ENCODE measurements around the gene METTL23.

DNA sequence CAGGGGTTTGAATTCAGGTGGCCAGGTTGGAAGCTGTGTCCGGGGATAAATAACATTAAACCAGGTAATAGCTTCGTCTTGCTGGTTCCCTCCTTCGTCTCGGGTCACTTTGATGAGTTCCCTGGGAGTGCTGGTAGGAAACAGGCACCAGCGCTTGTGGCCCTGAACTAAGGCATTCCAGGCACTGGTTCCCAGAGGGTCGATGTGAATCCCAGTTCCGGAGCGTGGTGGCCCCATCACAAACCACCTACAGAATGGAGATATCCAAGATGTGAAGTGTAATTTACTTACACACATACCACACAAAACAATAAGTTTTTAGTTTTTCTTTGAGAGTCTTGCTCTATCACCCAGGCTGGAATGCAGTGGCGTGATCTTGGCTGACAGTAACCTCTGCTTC lies 2.8 kb upstream of the METTL23 start:
- TF ChIP-seq CTCF (conservative IDR thresholded peaks at IDR 0.05; ENCODE audit: low read depth in 2 of 2) = no peak
- no peak for TF ChIP-seq NANOG (IDR thresholded peaks at IDR 0.05; ENCODE audit: borderline replicate concordance)
- no peak for TF ChIP-seq JUNB (IDR thresholded peaks at IDR 0.05; ENCODE audit: unreplicated experiment)
- TF ChIP-seq REST (IDR thresholded peaks at IDR 0.05; ENCODE audit: unreplicated experiment) = no peak
- TF ChIP-seq POLR2AphosphoS5 (IDR thresholded peaks at IDR 0.05; ENCODE audit: low read depth) = no peak
- no peak for TF ChIP-seq ZNF114 (CRISPR knock-in tag; IDR thresholded peaks at IDR 0.05)
- TF ChIP-seq EZH2phosphoT487 (IDR thresholded peaks at IDR 0.05; ENCODE audit: unreplicated experiment) = no peak

All from GM23338 (cell line).